ENCODE measurements around the gene GMPPA. TPM values are rescaled to one million over a fixed set of nuclear protein-coding genes. Genes with fewer than 3 reads are reported as not detected.

Gene GMPPA
- total RNA-seq, 2 experiments from 2014 or later: 37.1 to 37.4 TPM

GRCh38 chr2:219540784-219541504 lies 42.3 kb downstream of the GMPPA start:
- no peak overlapping the region for H3K27ac Mint-ChIP-seq
- ChIA-PET POLR2A (no interaction called here), CTCF (interaction anchor here (0.6 to 6.6 kb wide), 28 partner anchors 9 to 185 kb away, joined by 3 to 73 read pairs (median 4); partner anchors contain the start of genes DNPEP, GMPPA, INHA and OBSL1)
- H3K36me3 Mint-ChIP-seq: peaks cover 19% of the 10 kb centered on the region
- intact Hi-C loops (cut with micrococcal nuclease): loop anchor here (1.0 to 10.0 kb wide), 3 partner anchors 101 to 366 kb away; partner anchors contain the start of genes CNPPD1, RETREG2 and SLC23A3
- H3K27me3 Mint-ChIP-seq: no peaks in the 10 kb centered on the region
- DNase-seq: no peak
- H3K9me3 Mint-ChIP-seq: no peaks in the 10 kb centered on the region
- peaks cover 22% of the 10 kb centered on the region for H3K4me1 Mint-ChIP-seq (ENCODE audit: low read depth)
- H3K4me3 Mint-ChIP-seq: no peak overlapping the region

- DNase-seq: peak; percentile 91
- no peak overlapping the region for H3K27ac Mint-ChIP-seq
- ChIA-PET POLR2A (no interaction called here), CTCF (interaction anchor here (0.6 to 6.6 kb wide), 35 partner anchors 10 to 185 kb away, joined by 3 to 73 read pairs (median 4); partner anchors contain the start of genes DNPEP, GMPPA, INHA and OBSL1)
- peaks cover 19% of the 10 kb centered on the region for H3K36me3 Mint-ChIP-seq
- peaks cover 22% of the 10 kb centered on the region for H3K4me1 Mint-ChIP-seq (ENCODE audit: low read depth)
- H3K4me3 Mint-ChIP-seq: peak overlapping the region; percentile 92
- intact Hi-C loops (cut with micrococcal nuclease): loop anchor here (1.0 to 10.0 kb wide), 3 partner anchors 101 to 367 kb away; partner anchors contain the start of genes CNPPD1, RETREG2 and SLC23A3
- H3K27me3 Mint-ChIP-seq: no peaks in the 10 kb centered on the region
- H3K9me3 Mint-ChIP-seq: no peaks in the 10 kb centered on the region
These were observed 43.0 kb downstream of the GMPPA start for GRCh38 chr2:219541611-219542180.

- no peak for DNase-seq
- Mint-ChIP-seq H3K36me3 (peaks cover 19% of the 10 kb centered on the region), H3K27me3 (no peaks in the 10 kb centered on the region), H3K4me3 (peak overlapping the region; percentile 92), H3K4me1 (ENCODE audit: low read depth) (peaks cover 22% of the 10 kb centered on the region), H3K9me3 (no peaks in the 10 kb centered on the region), H3K27ac (peak overlapping the region; percentile 65)
- CTCF ChIA-PET: interaction anchor here (0.9 to 6.6 kb wide), 13 partner anchors 10 to 155 kb away, joined by 3 to 73 read pairs (median 5); partner anchors contain the start of genes GMPPA and STK11IP
- POLR2A ChIA-PET: interaction anchor here (0.6 to 1.4 kb wide), 7 partner anchors 9 to 155 kb away, joined by 3 to 8 read pairs (median 4); partner anchors contain the start of genes DNPEP, GMPPA and STK11IP
- intact Hi-C loops (cut with micrococcal nuclease): loop anchor here (1.0 to 10.0 kb wide), 5 partner anchors 9 to 368 kb away; partner anchors contain the start of genes CNPPD1, GMPPA, RETREG2 and SLC23A3
These were observed 44.4 kb downstream of the GMPPA start for GRCh38 chr2:219542931-219543595.

GRCh38 chr2:219543596-219544358 lies 45.1 kb downstream of the GMPPA start, which contains the start of the genes CHPF and TMEM198:
TSS of gene CHPF (minus strand) at chr2:219543809. CDS start at chr2:219543538, 271 bp downstream.
TSS of gene TMEM198 (plus strand) at chr2:219544028. CDS start at chr2:219544728, 700 bp downstream.
- peaks cover 17% of the 10 kb centered on the region for H3K36me3 Mint-ChIP-seq
- H3K4me1 Mint-ChIP-seq (ENCODE audit: low read depth): peaks cover 22% of the 10 kb centered on the region
- H3K9me3 Mint-ChIP-seq: no peaks in the 10 kb centered on the region
- intact Hi-C loops (cut with micrococcal nuclease): loop anchor here (1.0 to 10.0 kb wide), 5 partner anchors 9 to 369 kb away; partner anchors contain the start of genes CNPPD1, GMPPA, RETREG2 and SLC23A3
- peaks cover 5% of the 10 kb centered on the region for H3K27me3 Mint-ChIP-seq
- H3K27ac Mint-ChIP-seq: peak within 1 kb of the TSS; percentile 65
- peak within 1 kb of the TSS; percentile 92 for H3K4me3 Mint-ChIP-seq
- ChIA-PET POLR2A (interaction anchor here (0.6 to 1.4 kb wide), 6 partner anchors 8 to 156 kb away, joined by 3 to 8 read pairs (median 4); partner anchors contain the start of genes DNPEP and STK11IP), CTCF (interaction anchor here (0.9 to 6.6 kb wide), 11 partner anchors 9 to 145 kb away, joined by 3 to 73 read pairs (median 5); partner anchors contain the start of genes GMPPA and STK11IP)
- peak; percentile 98 for DNase-seq

- intact Hi-C loops (cut with micrococcal nuclease): loop anchor here (10.0 kb wide), 1 partner anchor 370 kb away; the partner anchor contains the start of genes CNPPD1, RETREG2 and SLC23A3
- peaks cover 12% of the 10 kb centered on the region for H3K36me3 Mint-ChIP-seq
- CTCF ChIA-PET: interaction anchor here (0.9 to 6.6 kb wide), 4 partner anchors 15 to 98 kb away, joined by 3 to 73 read pairs (median 17); partner anchors contain the start of gene STK11IP
- peaks cover 22% of the 10 kb centered on the region for H3K4me1 Mint-ChIP-seq (ENCODE audit: low read depth)
- POLR2A ChIA-PET: interaction anchor here (1.3 kb wide), 1 partner anchor 15 kb away, joined by 4 read pairs; no protein-coding TSS in a partner anchor
- H3K27me3 Mint-ChIP-seq: peaks cover 7% of the 10 kb centered on the region
- H3K4me3 Mint-ChIP-seq: peak overlapping the region; percentile 78
- H3K9me3 Mint-ChIP-seq: no peaks in the 10 kb centered on the region
- no peak for DNase-seq
- no peak overlapping the region for H3K27ac Mint-ChIP-seq
These were observed 45.9 kb downstream of the GMPPA start for GRCh38 chr2:219544567-219544966.

GRCh38 chr2:219545295-219545942 lies 46.7 kb downstream of the GMPPA start:
- H3K36me3 Mint-ChIP-seq: peaks cover 7% of the 10 kb centered on the region
- peaks cover 22% of the 10 kb centered on the region for H3K4me1 Mint-ChIP-seq (ENCODE audit: low read depth)
- ChIA-PET POLR2A (no interaction called here), CTCF (interaction anchor here (0.9 to 6.6 kb wide), 3 partner anchors 15 to 97 kb away, joined by 3 to 73 read pairs (median 30); no protein-coding TSS in a partner anchor)
- H3K4me3 Mint-ChIP-seq: no peak overlapping the region
- H3K27ac Mint-ChIP-seq: no peak overlapping the region
- no peaks in the 10 kb centered on the region for H3K9me3 Mint-ChIP-seq
- intact Hi-C loops (cut with micrococcal nuclease): loop anchor here (10.0 kb wide), 1 partner anchor 371 kb away; the partner anchor contains the start of genes CNPPD1, RETREG2 and SLC23A3
- peaks cover 7% of the 10 kb centered on the region for H3K27me3 Mint-ChIP-seq
- no peak for DNase-seq

GRCh38 chr2:219545943-219546352 lies 47.3 kb downstream of the GMPPA start:
- Mint-ChIP-seq H3K9me3 (no peaks in the 10 kb centered on the region), H3K4me3 (no peak overlapping the region), H3K27me3 (peaks cover 10% of the 10 kb centered on the region), H3K36me3 (peaks cover 4% of the 10 kb centered on the region), H3K4me1 (ENCODE audit: low read depth) (peaks cover 22% of the 10 kb centered on the region), H3K27ac (no peak overlapping the region)
- CTCF ChIA-PET: interaction anchor here (0.9 to 6.6 kb wide), 3 partner anchors 16 to 97 kb away, joined by 3 to 73 read pairs (median 30); no protein-coding TSS in a partner anchor
- POLR2A ChIA-PET: no interaction called here
- intact Hi-C loops (cut with micrococcal nuclease): loop anchor here (10.0 kb wide), 1 partner anchor 371 kb away; the partner anchor contains the start of genes CNPPD1, RETREG2 and SLC23A3
- DNase-seq: no peak

GRCh38 chr2:219547621-219548020 lies 48.9 kb downstream of the GMPPA start:
- H3K9me3 Mint-ChIP-seq: no peaks in the 10 kb centered on the region
- intact Hi-C loops (cut with micrococcal nuclease): loop anchor here (10.0 kb wide), 1 partner anchor 373 kb away; the partner anchor contains the start of genes CNPPD1, RETREG2 and SLC23A3
- H3K4me1 Mint-ChIP-seq (ENCODE audit: low read depth): peaks cover 15% of the 10 kb centered on the region
- DNase-seq: no peak
- ChIA-PET POLR2A (no interaction called here), CTCF (interaction anchor here (1.7 kb wide), 1 partner anchor 12 kb away, joined by 13 read pairs; no protein-coding TSS in a partner anchor)
- peaks cover 17% of the 10 kb centered on the region for H3K27me3 Mint-ChIP-seq
- no peaks in the 10 kb centered on the region for H3K36me3 Mint-ChIP-seq
- no peak overlapping the region for H3K27ac Mint-ChIP-seq
- H3K4me3 Mint-ChIP-seq: no peak overlapping the region

GRCh38 chr2:219548990-219549389 lies 50.3 kb downstream of the GMPPA start:
- DNase-seq: no peak
- Mint-ChIP-seq H3K27me3 (peaks cover 26% of the 10 kb centered on the region), H3K27ac (no peak overlapping the region), H3K4me3 (no peak overlapping the region), H3K9me3 (no peaks in the 10 kb centered on the region), H3K4me1 (ENCODE audit: low read depth) (peaks cover 18% of the 10 kb centered on the region), H3K36me3 (no peaks in the 10 kb centered on the region)
- CTCF ChIA-PET: interaction anchor here (0.7 to 1.7 kb wide), 2 partner anchors 11 to 19 kb away, joined by 3 to 13 read pairs; no protein-coding TSS in a partner anchor
- POLR2A ChIA-PET: no interaction called here
- intact Hi-C loops (cut with micrococcal nuclease): loop anchor here (10.0 kb wide), 1 partner anchor 374 kb away; the partner anchor contains the start of genes CNPPD1, RETREG2 and SLC23A3

- POLR2A ChIA-PET: no interaction called here
- intact Hi-C loops (cut with micrococcal nuclease): loop anchor here (10.0 kb wide), 1 partner anchor 375 kb away; the partner anchor contains the start of genes CNPPD1, RETREG2 and SLC23A3
These were observed 50.9 kb downstream of the GMPPA start for GRCh38 chr2:219549619-219550018.

More at GRCh38 chr2:219549619-219550018, 50.9 kb downstream of the GMPPA start:
- peaks cover 31% of the 10 kb centered on the region for H3K27me3 Mint-ChIP-seq
- CTCF ChIA-PET: interaction anchor here (1.7 to 2.3 kb wide), 2 partner anchors 10 to 11 kb away, joined by 9 to 13 read pairs; no protein-coding TSS in a partner anchor
- peaks cover 13% of the 10 kb centered on the region for H3K4me1 Mint-ChIP-seq (ENCODE audit: low read depth)
- no peaks in the 10 kb centered on the region for H3K9me3 Mint-ChIP-seq
- H3K27ac Mint-ChIP-seq: no peak overlapping the region
- H3K36me3 Mint-ChIP-seq: no peaks in the 10 kb centered on the region
- H3K4me3 Mint-ChIP-seq: no peak overlapping the region
- no peak for DNase-seq

All from activated CD4-positive, alpha-beta memory T cell treated with anti-CD3 and anti-CD28 coated beads for 36 hours (primary cell).